DND-41 (cell line): ENCODE measurements around the gene HTR1B.

Source experiments
- ATAC-seq: fragments of 200-7000 bp; cut with Tn5 transposase; 3 replicates; pipeline ENCODE4 v1.9.1; 2021; ENCODE audit warnings: low read depth; ENCODE audit not compliant: insufficient read depth
- DNase-seq: peaks from one replicate; pipeline ENCODE4 v3.0.0-alpha.2; 2020
- H2AFZ ChIP-seq: 2 replicates; pipeline ENCODE4 v1.6.0; 2012; ENCODE audit warnings: low read depth, low read length
- H3K27ac ChIP-seq: 2 replicates; pipeline ENCODE4 v1.5.1; 2012; ENCODE audit warnings: low read length, inconsistent platforms
- H3K27me3 ChIP-seq: fragments of 200-600 bp; sonication (generic); 2 replicates; pipeline ENCODE4 v1.6.0; 2012; ENCODE audit warnings: low read length, mild to moderate bottlenecking, inconsistent platforms; ENCODE audit not compliant: insufficient read depth, poor library complexity
- H3K36me3 ChIP-seq: 2 replicates; pipeline ENCODE4 v1.5.1; 2012; ENCODE audit warnings: low read length, inconsistent platforms; ENCODE audit not compliant: insufficient read depth
- H3K4me1 ChIP-seq: 2 replicates; pipeline ENCODE4 v1.5.1; 2012; ENCODE audit warnings: mild to moderate bottlenecking, low read length; ENCODE audit not compliant: insufficient read depth
- H3K4me2 ChIP-seq: 2 replicates; pipeline ENCODE4 v1.6.0; 2012; ENCODE audit warnings: mild to moderate bottlenecking, moderate library complexity, low read length, inconsistent platforms; ENCODE audit not compliant: insufficient read depth
- H3K4me3 ChIP-seq, 2 experiments: fragments of 200-600 bp in 1 of 2; shearing (Covaris generic) in 1 of 2; 2 replicates each; pipeline ENCODE4 v1.5.1; 2012 to 2016; ENCODE audit warnings: inconsistent platforms in 2 of 2, low read length in 2 of 2, mild to moderate bottlenecking in 2 of 2, low read depth in 1 of 2, moderate library complexity in 1 of 2
- H3K79me2 ChIP-seq: 2 replicates; pipeline ENCODE4 v1.6.0; 2012; ENCODE audit warnings: low read length, inconsistent platforms; ENCODE audit not compliant: insufficient read depth
- H3K9ac ChIP-seq: 2 replicates; pipeline ENCODE4 v1.6.0; 2012; ENCODE audit warnings: low read depth, mild to moderate bottlenecking, inconsistent platforms, low read length, moderate library complexity
- H3K9me3 ChIP-seq: 2 replicates; pipeline ENCODE4 v1.5.1; 2012; ENCODE audit warnings: low read length, moderate library complexity, mild to moderate bottlenecking, inconsistent platforms; ENCODE audit not compliant: insufficient read depth, severe bottlenecking
- H4K20me1 ChIP-seq: 2 replicates; pipeline ENCODE4 v1.6.0; 2012; ENCODE audit warnings: low read length; ENCODE audit not compliant: insufficient read depth
- EZH2 ChIP-seq: IDR thresholded peaks from 3 replicates; pipeline ENCODE4 v1.6.1; 2012; ENCODE audit warnings: borderline replicate concordance, low read depth, mild to moderate bottlenecking, moderate library complexity, low read length, inconsistent platforms; ENCODE audit not compliant: severe bottlenecking
- TF ChIP-seq, protein P1 (sequence below): IDR thresholded peaks from 2 replicates; pipeline ENCODE4 v1.5.1; 2012; ENCODE audit warnings: borderline replicate concordance, low read length, moderate library complexity, mild to moderate bottlenecking; ENCODE audit not compliant: poor library complexity, severe bottlenecking; ENCODE audit errors: extremely low read depth

HTR1B gene

DNA sequence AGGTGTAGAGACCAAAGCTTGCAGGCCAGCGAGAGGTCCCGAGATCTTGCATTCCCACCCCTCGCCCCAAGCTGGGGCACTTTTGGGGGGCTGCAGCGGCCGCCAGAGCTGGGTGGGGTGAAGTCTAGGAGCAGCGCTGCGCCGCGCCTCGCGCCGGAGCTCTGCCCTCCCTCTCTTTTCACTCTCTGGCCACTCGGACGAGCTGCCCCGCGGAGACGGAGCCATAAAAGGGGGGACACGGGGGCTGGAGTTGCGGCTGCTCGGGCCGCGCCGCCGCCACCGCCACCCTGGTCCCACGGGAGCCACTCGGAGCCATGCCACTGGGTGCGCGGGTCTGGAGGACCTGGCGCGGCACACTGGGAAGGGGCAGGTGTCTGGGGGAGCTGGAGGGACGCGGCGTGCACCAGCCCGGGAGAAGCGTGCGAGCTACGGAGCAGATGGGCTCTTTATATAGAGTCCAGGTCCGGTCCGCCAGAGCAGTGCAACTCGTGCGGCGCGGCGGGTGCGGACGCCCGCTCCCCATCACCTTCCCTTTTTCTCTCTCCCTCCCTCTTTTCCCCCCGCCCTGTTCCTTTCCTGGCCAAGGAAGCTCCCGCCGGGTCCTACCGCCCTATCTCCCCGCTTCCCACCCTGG lies 687 bp upstream of the HTR1B start:
- Histone ChIP-seq H3K9me3 (peaks cover 18% of the 10 kb centered on the region), H3K9ac (no peak overlapping the region), H3K27ac (no peak overlapping the region), H2AFZ (no peak overlapping the region), H3K4me3 (no peak overlapping the region), H3K36me3 (no peaks in the 10 kb centered on the region), H3K4me1 (no peaks in the 10 kb centered on the region), H3K4me2 (no peak overlapping the region), H4K20me1 (no peaks in the 10 kb centered on the region), H3K79me2 (no peaks in the 10 kb centered on the region), H3K27me3 (no peaks in the 10 kb centered on the region)
- TF ChIP-seq EZH2 = no peak
- TF ChIP-seq, protein P1, sequence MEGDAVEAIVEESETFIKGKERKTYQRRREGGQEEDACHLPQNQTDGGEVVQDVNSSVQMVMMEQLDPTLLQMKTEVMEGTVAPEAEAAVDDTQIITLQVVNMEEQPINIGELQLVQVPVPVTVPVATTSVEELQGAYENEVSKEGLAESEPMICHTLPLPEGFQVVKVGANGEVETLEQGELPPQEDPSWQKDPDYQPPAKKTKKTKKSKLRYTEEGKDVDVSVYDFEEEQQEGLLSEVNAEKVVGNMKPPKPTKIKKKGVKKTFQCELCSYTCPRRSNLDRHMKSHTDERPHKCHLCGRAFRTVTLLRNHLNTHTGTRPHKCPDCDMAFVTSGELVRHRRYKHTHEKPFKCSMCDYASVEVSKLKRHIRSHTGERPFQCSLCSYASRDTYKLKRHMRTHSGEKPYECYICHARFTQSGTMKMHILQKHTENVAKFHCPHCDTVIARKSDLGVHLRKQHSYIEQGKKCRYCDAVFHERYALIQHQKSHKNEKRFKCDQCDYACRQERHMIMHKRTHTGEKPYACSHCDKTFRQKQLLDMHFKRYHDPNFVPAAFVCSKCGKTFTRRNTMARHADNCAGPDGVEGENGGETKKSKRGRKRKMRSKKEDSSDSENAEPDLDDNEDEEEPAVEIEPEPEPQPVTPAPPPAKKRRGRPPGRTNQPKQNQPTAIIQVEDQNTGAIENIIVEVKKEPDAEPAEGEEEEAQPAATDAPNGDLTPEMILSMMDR = no peak
- ATAC-seq = no peak; the same call in 2 of the 3 replicates
- no peak for DNase-seq

DNA sequence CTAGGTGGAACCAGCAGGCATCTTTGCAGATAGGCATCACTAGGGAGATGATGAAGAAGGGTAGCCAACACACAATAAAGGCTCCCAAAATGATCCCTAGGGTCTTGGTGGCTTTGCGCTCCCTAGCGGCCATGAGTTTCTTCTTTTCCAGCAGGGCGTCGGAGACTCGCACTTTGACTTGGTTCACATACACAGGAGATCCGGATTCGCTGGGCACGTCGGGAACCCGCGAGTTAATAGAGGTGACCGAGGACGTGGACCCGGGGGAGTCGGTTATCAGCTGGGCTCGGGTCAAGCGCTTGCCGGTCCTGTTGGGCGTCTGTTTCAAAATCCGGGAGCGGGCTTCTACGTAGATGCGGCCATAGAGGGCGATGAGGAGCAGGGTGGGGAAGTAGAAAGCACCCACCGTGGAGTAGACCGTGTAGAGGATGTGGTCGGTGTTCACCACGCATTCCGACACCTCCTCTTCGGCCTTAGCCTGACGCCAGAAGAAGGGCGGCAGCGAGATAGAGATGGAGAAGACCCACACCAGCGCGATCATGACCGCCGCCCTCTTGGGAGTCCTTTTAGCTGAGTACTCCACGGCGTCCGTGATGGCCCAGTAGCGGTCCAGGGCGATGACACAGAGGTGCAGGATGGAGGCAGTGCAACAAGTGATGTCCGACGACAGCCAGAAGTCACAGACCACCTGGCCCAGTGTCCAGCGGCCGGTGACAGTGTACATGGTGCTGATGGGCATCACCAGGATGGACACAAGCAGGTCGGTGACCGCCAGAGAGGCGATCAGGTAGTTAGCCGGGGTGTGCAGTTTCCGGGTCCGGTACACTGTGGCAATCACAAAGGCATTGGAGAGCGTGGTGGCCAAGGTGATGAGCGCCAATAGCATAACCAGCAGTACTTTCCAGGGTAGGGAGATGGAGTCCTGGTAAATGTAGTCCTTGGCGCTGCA lies 658 bp downstream of the HTR1B start:
- Histone ChIP-seq H4K20me1 (no peaks in the 10 kb centered on the region), H3K4me3 (no peak overlapping the region)

DNA sequence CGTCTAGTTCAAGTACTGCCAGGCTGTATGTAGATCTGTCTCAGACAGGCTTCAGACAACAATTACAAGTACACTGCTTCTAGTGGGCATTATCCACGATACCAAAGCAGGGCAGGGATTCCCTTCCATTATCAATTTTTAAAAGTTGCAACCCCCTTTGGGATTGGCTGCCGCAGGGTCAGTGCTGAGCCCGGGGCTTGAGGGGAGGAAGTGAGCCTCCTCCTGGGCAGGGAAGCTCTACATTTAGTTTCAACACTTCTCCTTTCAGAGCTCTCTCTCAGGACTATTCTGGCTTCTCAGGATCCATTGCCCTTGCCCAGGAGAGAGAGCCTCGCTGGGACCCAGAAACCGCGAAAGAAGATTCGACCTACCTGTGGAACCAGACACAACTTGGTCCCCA lies 1.5 kb downstream of the HTR1B start:
- H3K79me2 ChIP-seq = no peaks in the 10 kb centered on the region
- TF ChIP-seq EZH2 = no peak
- TF ChIP-seq, protein P1 = no peak
- H3K27ac ChIP-seq = no peak overlapping the region
- H3K9ac ChIP-seq = no peak overlapping the region
- H4K20me1 ChIP-seq = no peaks in the 10 kb centered on the region
- ATAC-seq (no peak), DNase-seq (no peak)
- peaks cover 18% of the 10 kb centered on the region for H3K9me3 ChIP-seq
- H2AFZ ChIP-seq = no peak overlapping the region
- H3K4me2 ChIP-seq = no peak overlapping the region
- no peaks in the 10 kb centered on the region for H3K4me1 ChIP-seq
- no peaks in the 10 kb centered on the region for H3K36me3 ChIP-seq
- no peak overlapping the region for H3K4me3 ChIP-seq
- no peaks in the 10 kb centered on the region for H3K27me3 ChIP-seq

More for the DNA sequence above, 658 bp downstream of the HTR1B start:
- Histone ChIP-seq H3K79me2 (no peaks in the 10 kb centered on the region), H3K36me3 (no peaks in the 10 kb centered on the region), H3K4me2 (no peak overlapping the region), H3K27me3 (no peaks in the 10 kb centered on the region), H3K9me3 (peaks cover 18% of the 10 kb centered on the region), H3K27ac (no peak overlapping the region), H3K4me1 (no peaks in the 10 kb centered on the region), H3K9ac (no peak overlapping the region), H2AFZ (no peak overlapping the region)
- DNase-seq = no peak
- ATAC-seq = no peak
- TF ChIP-seq, protein P1 = no peak
- TF ChIP-seq EZH2 = no peak
